ENCODE measurements around the gene PHLDA2. TPM values are rescaled to one million over a fixed set of nuclear protein-coding genes. Genes with fewer than 3 reads are reported as not detected.

Gene PHLDA2
- total RNA-seq, 2 donors from 2014 or later: 3.0 to 4.5 TPM

- H3K4me1 Mint-ChIP-seq (ENCODE audit: low read depth in 2 of 2): peaks cover 20 to 32% of the 10 kb centered on the region in 2 donors
- DNase-seq (ENCODE audit: low spot score): peak; percentile 67
- H3K4me3 Mint-ChIP-seq: peak overlapping the region; percentile 84
- peaks cover 9% of the 10 kb centered on the region in 2 donors for H3K27me3 Mint-ChIP-seq
- H3K9me3 Mint-ChIP-seq: no peaks in the 10 kb centered on the region
- peak overlapping the region; percentile 80 to 88 for H3K27ac Mint-ChIP-seq
- peak in 1 of 2 donors; percentile 4 for ATAC-seq
- no peaks in the 10 kb centered on the region for H3K36me3 Mint-ChIP-seq
Observed at GRCh38 chr11:2930704-2931419, 1.6 kb upstream of the PHLDA2 start.

DNA sequence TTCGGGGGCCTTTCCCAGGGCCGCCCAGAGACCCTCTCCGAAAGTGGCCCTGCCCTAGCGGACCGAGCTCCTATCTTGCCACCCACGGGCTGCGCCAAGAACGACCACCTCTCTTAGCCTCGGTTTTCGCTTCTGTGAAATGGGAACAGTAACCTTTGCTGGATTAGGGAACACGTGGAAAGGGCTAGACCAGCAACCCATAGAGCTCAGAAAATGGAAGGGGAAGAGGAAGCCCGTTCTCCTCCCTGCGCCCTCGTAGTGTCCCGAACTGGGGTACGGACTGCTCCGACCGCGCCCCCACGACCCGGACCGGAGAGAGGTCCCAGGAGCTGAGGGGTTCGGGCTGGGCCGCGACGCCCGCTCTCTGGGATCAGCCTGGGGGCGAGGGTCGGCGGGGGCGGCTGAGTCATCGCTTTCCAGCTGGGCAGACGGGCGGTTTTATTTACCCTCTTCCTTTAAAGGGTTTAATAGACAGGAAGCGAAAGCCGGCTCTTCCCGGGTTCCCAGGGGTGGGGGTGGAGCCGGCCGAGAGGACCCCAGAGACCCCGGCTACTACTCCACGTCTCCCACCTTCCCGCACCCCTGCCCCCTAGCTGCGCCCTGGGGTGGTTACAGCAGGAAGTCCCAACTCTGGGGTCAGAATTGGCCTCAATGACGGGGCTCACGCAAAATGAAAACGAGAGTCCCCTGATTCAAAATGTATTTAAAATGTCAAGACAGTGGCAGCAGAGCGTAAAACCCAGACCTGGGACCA lies 907 bp upstream of the PHLDA2 start:
- peak; percentile 70 for DNase-seq (ENCODE audit: low spot score)
- H3K4me3 Mint-ChIP-seq: peak overlapping the region; percentile 84
- peak; percentile 19 to 36 for ATAC-seq
- no peaks in the 10 kb centered on the region for H3K36me3 Mint-ChIP-seq
- H3K27ac Mint-ChIP-seq: peak overlapping the region; percentile 80 to 88
- peaks cover 9% of the 10 kb centered on the region in 2 donors for H3K27me3 Mint-ChIP-seq
- no peaks in the 10 kb centered on the region for H3K9me3 Mint-ChIP-seq
- peaks cover 20 to 32% of the 10 kb centered on the region in 2 donors for H3K4me1 Mint-ChIP-seq (ENCODE audit: low read depth in 2 of 2)

- H3K27ac Mint-ChIP-seq: peak overlapping the region in 1 of 2 donors; percentile 88
- peak; percentile 57 to 78 for ATAC-seq
- no peaks in the 10 kb centered on the region for H3K36me3 Mint-ChIP-seq
- no peaks in the 10 kb centered on the region for H3K9me3 Mint-ChIP-seq
- H3K4me3 Mint-ChIP-seq: peak overlapping the region; percentile 84
- peak; percentile 90 for DNase-seq (ENCODE audit: low spot score)
- H3K4me1 Mint-ChIP-seq (ENCODE audit: low read depth in 2 of 2): peaks cover 20 to 32% of the 10 kb centered on the region in 2 donors
- H3K27me3 Mint-ChIP-seq: peaks cover 9% of the 10 kb centered on the region in 2 donors
Observed at GRCh38 chr11:2929531-2929949, 320 bp upstream of the PHLDA2 start.

DNA sequence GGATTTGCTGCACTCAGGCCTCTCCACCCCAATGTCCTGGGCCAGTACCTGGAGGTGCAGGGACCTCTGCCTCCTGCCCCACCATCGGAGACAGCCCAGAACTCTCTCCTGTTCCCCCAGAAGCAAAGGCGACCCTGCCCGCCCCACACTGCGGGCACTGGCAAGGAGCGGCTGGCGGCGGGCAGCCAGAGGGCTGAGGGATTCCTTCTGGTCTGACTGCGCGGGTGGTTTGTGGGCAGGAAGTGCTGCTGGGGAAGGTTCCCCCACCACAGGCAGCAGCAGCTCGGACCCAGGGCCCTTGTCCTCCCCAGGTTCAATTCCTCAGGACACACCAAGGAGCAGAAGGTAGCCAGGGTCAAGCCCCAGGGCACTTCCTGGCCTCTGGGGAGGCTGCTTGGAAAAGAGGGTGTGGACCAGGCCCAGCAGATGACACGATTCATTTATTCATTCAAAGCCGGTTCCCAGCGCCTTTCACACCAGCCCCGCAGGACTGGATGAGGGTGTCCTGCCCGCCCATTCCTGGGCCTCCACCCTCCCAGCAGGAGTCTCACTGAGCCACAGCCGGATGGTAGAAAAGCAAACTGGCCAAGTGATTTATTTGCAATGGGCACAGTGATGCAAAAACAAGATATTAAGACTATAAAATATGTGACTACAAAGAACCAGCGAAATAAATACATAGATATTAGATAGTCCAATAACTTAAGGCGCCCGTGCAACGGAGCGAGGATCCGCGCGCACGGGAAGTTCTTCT lies 1.2 kb downstream of the PHLDA2 start:
- H3K4me3 Mint-ChIP-seq: peak overlapping the region; percentile 82
- H3K4me1 Mint-ChIP-seq (ENCODE audit: low read depth in 2 of 2): peaks cover 20 to 27% of the 10 kb centered on the region in 2 donors
- peak overlapping the region in 1 of 2 donors; percentile 43 for H3K27ac Mint-ChIP-seq
- no peaks in the 10 kb centered on the region for H3K36me3 Mint-ChIP-seq
- no peaks in the 10 kb centered on the region for H3K9me3 Mint-ChIP-seq
- no peak for ATAC-seq
- DNase-seq (ENCODE audit: low spot score): peak; percentile 62
- H3K27me3 Mint-ChIP-seq: peaks cover 9% of the 10 kb centered on the region in 2 donors

- H3K4me1 Mint-ChIP-seq (ENCODE audit: low read depth in 2 of 2): peaks cover 20 to 22% of the 10 kb centered on the region in 2 donors
- ATAC-seq: no peak
- H3K9me3 Mint-ChIP-seq: no peaks in the 10 kb centered on the region
- peak overlapping the region; percentile 82 for H3K4me3 Mint-ChIP-seq
- H3K36me3 Mint-ChIP-seq: no peaks in the 10 kb centered on the region
- H3K27ac Mint-ChIP-seq: peak overlapping the region in 1 of 2 donors; percentile 43
- DNase-seq (ENCODE audit: low spot score): peak; percentile 58
- H3K27me3 Mint-ChIP-seq: peaks cover 9% of the 10 kb centered on the region in 2 donors
Observed at GRCh38 chr11:2927121-2927800, 2.0 kb downstream of the PHLDA2 start.

DNA sequence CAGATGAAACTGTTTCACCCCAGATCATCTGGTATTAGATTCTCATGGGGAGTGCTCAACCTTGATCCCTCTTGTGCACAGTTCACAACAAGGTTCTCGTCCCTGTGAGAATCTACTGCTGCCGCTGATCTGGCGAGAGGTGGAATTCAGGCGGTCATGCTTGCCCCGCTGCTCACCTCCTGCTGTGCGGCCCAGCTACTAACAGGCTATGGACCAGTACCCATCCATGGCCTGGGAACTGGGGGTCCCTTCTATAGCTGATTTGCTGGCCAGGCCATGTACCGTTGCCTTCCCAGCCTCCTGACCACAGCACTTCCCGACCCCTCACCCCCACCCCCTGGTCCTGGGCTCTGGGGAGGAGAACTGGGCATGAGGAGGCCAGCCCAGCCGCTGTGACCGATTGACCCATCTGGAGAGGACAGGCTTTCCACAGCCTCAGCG lies 2.6 kb downstream of the PHLDA2 start:
- Mint-ChIP-seq H3K4me3 (no peak overlapping the region), H3K27ac (no peak overlapping the region), H3K4me1 (ENCODE audit: low read depth in 2 of 2) (peaks cover 20 to 22% of the 10 kb centered on the region in 2 donors), H3K36me3 (no peaks in the 10 kb centered on the region), H3K9me3 (no peaks in the 10 kb centered on the region), H3K27me3 (peaks cover 9% of the 10 kb centered on the region in 2 donors)
- no peak for DNase-seq (ENCODE audit: low spot score)
- ATAC-seq: no peak

DNA sequence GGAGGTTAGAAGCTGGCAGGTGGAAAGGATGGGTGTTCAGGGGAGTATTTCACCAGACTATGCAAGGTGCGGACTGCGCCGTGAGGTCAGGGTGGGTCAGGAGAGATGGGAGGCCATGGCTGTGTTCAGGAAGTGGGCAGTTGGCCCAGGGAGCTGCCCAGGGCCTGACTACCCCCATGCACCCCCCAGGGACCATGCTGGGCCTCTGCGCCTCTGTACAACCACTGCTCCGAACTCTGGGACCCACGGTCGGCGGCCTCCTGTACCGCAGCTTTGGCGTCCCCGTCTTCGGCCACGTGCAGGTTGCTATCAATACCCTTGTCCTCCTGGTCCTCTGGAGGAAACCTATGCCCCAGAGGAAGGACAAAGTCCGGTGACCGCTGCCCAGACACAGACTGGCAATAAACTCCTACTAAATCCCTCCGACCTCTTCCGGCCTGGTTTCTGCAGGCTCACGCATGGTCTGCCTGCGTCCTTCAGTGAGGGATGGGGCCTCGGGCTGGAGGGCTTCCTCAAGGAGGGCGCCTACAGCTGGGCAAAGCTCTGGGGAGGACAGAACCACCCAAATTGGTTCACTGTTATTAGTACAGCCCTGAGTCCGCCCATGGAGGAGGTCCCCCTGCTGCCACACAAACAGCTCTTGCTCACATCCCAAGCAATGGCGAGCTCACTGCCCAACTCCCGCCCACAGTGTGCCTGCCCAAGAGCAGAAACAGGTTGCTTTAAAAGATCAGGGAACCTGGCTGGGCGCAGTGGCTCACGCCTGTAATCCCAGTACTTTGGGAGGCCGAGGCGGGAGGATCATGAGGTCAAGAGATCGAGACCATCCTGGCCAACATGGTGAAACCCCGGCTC lies 4.2 kb downstream of the PHLDA2 start:
- H3K4me1 Mint-ChIP-seq (ENCODE audit: low read depth in 2 of 2): peaks cover 13 to 15% of the 10 kb centered on the region in 2 donors
- DNase-seq (ENCODE audit: low spot score) (peak; percentile 59), ATAC-seq (no peak)
- H3K4me3 Mint-ChIP-seq: no peak overlapping the region
- no peaks in the 10 kb centered on the region for H3K9me3 Mint-ChIP-seq
- H3K36me3 Mint-ChIP-seq: no peaks in the 10 kb centered on the region
- no peak overlapping the region for H3K27ac Mint-ChIP-seq
- H3K27me3 Mint-ChIP-seq: peaks cover 9% of the 10 kb centered on the region in 2 donors

- no peaks in the 10 kb centered on the region for H3K9me3 Mint-ChIP-seq
- peaks cover 9% of the 10 kb centered on the region in 2 donors for H3K27me3 Mint-ChIP-seq
- no peaks in the 10 kb centered on the region for H3K36me3 Mint-ChIP-seq
- no peak overlapping the region for H3K4me3 Mint-ChIP-seq
- peaks cover 9 to 12% of the 10 kb centered on the region in 2 donors for H3K4me1 Mint-ChIP-seq (ENCODE audit: low read depth in 2 of 2)
- ATAC-seq (no peak), DNase-seq (ENCODE audit: low spot score) (peak; percentile 20)
- H3K27ac Mint-ChIP-seq: no peak overlapping the region
Observed at GRCh38 chr11:2924381-2924780, 4.8 kb downstream of the PHLDA2 start.

GRCh38 chr11:2923446-2924375 lies 5.5 kb downstream of the PHLDA2 start:
- Mint-ChIP-seq H3K27ac (no peak overlapping the region), H3K4me1 (ENCODE audit: low read depth in 2 of 2) (peaks cover 9% of the 10 kb centered on the region in 2 donors), H3K36me3 (no peaks in the 10 kb centered on the region), H3K27me3 (peaks cover 9% of the 10 kb centered on the region in 2 donors), H3K9me3 (no peaks in the 10 kb centered on the region), H3K4me3 (no peak overlapping the region)
- ATAC-seq (no peak), DNase-seq (ENCODE audit: low spot score) (peak; percentile 61)

DNA sequence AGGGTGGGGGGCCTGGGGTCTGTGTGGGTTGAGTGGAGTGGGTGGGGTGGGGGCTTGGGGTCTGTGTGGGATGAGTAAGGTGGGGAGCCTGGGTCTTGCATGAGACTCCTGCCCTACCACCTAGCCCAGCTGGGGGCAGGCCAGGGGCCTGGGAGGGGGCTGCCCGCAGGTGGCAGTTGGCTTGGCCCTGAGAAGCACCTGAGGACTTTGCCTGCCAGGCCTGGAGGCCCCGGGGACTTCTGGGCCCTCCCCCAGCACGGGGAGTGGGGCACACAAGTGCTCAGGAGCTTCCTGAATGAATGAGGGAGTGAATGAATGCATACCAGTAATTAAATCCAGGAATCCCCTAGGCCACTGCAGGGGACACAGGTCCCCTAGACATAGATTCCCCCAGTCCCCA lies 6.6 kb downstream of the PHLDA2 start:
- no peak overlapping the region for H3K27ac Mint-ChIP-seq

DNA sequence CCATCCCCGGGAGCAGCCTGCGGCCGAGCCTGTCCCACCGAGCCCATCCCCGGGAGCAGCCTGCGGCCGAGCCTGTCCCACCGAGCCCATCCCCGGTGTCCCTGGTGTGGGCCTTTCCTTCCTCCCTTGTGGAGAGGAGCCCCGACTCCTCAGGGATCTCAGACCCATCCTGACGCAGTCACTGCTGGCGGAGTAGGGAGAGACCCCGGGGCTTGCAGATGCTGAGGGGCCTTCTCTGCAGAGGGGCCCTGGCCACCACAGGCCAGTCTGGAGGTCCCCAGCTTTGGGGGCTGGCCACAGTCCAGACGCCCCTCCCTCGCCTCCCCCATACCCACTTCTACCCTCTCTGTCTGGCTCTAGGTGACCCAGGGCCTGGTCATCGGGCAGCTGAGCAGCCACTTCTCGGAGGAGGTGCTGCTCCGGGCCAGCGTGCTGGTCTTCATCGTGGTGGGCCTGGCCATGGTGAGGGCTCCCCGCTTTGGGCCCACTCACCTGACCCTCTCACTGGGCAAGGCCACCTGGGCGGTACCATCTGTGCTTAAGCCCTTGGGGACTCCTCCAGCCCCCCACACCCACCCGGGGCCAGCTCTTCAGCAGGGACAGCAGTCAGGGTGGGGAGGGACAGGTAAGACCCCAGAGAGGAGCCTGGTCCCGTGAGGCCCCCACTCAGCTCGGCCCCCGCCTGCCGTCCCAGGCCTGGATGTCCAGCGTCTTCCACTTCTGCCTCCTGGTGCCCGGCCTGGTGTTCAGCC lies 7.3 kb downstream of the PHLDA2 start:
- ATAC-seq (no peak), DNase-seq (ENCODE audit: low spot score) (no peak)
- H3K4me3 Mint-ChIP-seq: no peak overlapping the region
- H3K36me3 Mint-ChIP-seq: no peaks in the 10 kb centered on the region
- H3K9me3 Mint-ChIP-seq: no peaks in the 10 kb centered on the region
- no peak overlapping the region for H3K27ac Mint-ChIP-seq
- no peaks in the 10 kb centered on the region for H3K27me3 Mint-ChIP-seq
- no peaks in the 10 kb centered on the region for H3K4me1 Mint-ChIP-seq (ENCODE audit: low read depth in 2 of 2)

More for the DNA sequence above, 6.6 kb downstream of the PHLDA2 start:
- H3K4me3 Mint-ChIP-seq: no peak overlapping the region
- ATAC-seq (no peak), DNase-seq (ENCODE audit: low spot score) (no peak)
- no peaks in the 10 kb centered on the region for H3K9me3 Mint-ChIP-seq
- H3K4me1 Mint-ChIP-seq (ENCODE audit: low read depth in 2 of 2): peaks cover 2% of the 10 kb centered on the region in 2 donors
- no peaks in the 10 kb centered on the region for H3K36me3 Mint-ChIP-seq
- H3K27me3 Mint-ChIP-seq: peaks cover 2 to 3% of the 10 kb centered on the region in 2 donors
